ENCODE data around the gene DMD. TPM values are rescaled to one million over a fixed set of nuclear protein-coding genes. Genes with fewer than 3 reads are reported as not detected.

DMD gene
- total RNA-seq, 2 experiments from 2014 or later, result 0.27 to 0.49 TPM

DNA sequence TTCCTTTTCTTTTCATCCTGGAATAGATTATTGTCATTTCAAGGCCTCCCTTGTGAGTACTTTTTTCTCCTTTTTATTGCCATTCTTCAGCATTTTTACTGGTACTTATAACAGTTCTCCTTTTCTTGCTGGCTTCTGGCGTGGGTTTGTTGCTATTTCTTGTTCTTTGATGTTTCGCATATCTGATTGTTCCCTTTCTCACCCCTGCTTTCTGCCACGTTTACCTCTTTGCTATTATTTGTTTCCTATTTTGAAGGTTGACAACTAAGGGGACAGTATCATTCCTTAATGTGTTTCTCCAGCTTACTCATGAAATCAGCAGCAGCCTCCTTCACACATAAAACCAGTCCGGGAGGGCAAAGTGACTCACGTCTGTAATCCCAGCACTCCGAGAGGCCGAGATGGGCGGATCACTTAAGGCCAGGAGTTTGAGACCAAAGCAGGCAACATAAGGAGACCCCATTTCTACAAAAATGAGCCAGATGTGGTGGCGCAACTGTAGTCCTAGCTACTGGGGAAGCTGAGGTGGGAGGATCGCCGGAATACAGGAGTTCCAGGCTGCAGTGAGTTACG is 72.6 kb downstream of the DMD start:
- POLR2A ChIA-PET, result no interaction called here
- no peaks in the 10 kb centered on the region for H3K9me3 Mint-ChIP-seq
- ATAC-seq, result no peak

GRCh38 chrX:33134164-33134563 is 77.2 kb downstream of the DMD start:
- no peaks in the 10 kb centered on the region for H3K27me3 Mint-ChIP-seq
- H3K27ac Mint-ChIP-seq, result no peak overlapping the region
- DNase-seq, result no peak
- intact Hi-C loops (cut with micrococcal nuclease), result no loop called here
- ChIA-PET POLR2A (no interaction called here), CTCF (no interaction called here)
- TF ChIP-seq, protein P1, sequence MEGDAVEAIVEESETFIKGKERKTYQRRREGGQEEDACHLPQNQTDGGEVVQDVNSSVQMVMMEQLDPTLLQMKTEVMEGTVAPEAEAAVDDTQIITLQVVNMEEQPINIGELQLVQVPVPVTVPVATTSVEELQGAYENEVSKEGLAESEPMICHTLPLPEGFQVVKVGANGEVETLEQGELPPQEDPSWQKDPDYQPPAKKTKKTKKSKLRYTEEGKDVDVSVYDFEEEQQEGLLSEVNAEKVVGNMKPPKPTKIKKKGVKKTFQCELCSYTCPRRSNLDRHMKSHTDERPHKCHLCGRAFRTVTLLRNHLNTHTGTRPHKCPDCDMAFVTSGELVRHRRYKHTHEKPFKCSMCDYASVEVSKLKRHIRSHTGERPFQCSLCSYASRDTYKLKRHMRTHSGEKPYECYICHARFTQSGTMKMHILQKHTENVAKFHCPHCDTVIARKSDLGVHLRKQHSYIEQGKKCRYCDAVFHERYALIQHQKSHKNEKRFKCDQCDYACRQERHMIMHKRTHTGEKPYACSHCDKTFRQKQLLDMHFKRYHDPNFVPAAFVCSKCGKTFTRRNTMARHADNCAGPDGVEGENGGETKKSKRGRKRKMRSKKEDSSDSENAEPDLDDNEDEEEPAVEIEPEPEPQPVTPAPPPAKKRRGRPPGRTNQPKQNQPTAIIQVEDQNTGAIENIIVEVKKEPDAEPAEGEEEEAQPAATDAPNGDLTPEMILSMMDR (IDR thresholded peaks at IDR 0.05), result no peak
- no peaks in the 10 kb centered on the region for H3K9me3 Mint-ChIP-seq
- ATAC-seq, result no peak
- no peaks in the 10 kb centered on the region for H3K4me1 Mint-ChIP-seq (ENCODE audit: low read depth)
- no peaks in the 10 kb centered on the region for H3K36me3 Mint-ChIP-seq (ENCODE audit: low read depth)
- H3K4me3 Mint-ChIP-seq, result no peak overlapping the region

More for the DNA sequence above, 72.6 kb downstream of the DMD start:
- CTCF ChIA-PET, result no interaction called here
- intact Hi-C loops (cut with micrococcal nuclease), result no loop called here
- no peaks in the 10 kb centered on the region for H3K27me3 Mint-ChIP-seq
- no peak for DNase-seq
- TF ChIP-seq, protein P1 (IDR thresholded peaks at IDR 0.05), result no peak
- no peak overlapping the region for H3K27ac Mint-ChIP-seq
- no peak overlapping the region for H3K4me3 Mint-ChIP-seq
- no peaks in the 10 kb centered on the region for H3K4me1 Mint-ChIP-seq (ENCODE audit: low read depth)
- no peaks in the 10 kb centered on the region for H3K36me3 Mint-ChIP-seq (ENCODE audit: low read depth)

DNA sequence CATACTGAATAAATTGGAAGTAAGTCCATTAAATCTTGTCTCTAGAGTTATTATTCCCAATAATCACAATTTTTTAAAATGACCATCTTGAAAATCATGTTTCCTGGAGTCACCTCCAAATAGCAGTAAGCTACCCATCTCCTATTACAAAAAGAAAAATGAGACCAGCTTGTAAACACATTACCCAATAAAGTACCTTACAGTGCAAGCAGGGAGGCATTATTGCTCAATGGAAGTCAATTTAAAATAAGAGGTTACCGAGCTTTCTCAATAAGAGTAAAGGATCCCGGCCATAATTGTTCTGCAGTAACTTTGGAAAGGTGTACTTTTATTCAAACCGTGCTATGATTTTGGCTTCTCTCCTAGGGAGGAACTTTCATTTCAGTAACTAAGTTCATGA is 78.0 kb downstream of the DMD start:
- H3K4me1 Mint-ChIP-seq (ENCODE audit: low read depth), result no peaks in the 10 kb centered on the region
- POLR2A ChIA-PET, result no interaction called here
- no peak for ATAC-seq
- intact Hi-C loops (cut with micrococcal nuclease), result no loop called here
- no peaks in the 10 kb centered on the region for H3K9me3 Mint-ChIP-seq
- CTCF ChIA-PET, result no interaction called here
- H3K27me3 Mint-ChIP-seq, result no peaks in the 10 kb centered on the region
- no peaks in the 10 kb centered on the region for H3K36me3 Mint-ChIP-seq (ENCODE audit: low read depth)
- TF ChIP-seq, protein P1 (IDR thresholded peaks at IDR 0.05), result no peak
- H3K27ac Mint-ChIP-seq, result no peak overlapping the region
- DNase-seq, result no peak
- H3K4me3 Mint-ChIP-seq, result no peak overlapping the region

DNA sequence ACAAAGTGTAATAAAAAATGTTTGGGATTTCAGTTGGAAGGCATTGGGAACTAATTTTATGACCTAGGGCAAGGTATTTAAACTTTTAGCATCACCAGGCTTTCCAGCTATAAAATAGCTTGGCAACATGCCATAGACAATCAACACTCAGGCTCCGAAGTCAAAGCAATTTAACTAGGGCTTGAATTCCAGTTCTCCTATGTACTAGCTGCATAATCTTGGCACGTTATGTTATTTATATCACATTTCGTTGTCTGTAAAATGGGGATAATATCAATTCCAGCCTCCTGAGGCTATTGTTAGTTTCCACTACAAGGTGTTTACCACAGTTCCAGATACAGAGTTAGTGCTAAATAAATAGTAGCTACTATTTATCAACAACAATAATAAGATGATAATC is 78.8 kb downstream of the DMD start:
- ATAC-seq (no peak), DNase-seq (no peak)
- no peaks in the 10 kb centered on the region for H3K9me3 Mint-ChIP-seq
- H3K4me1 Mint-ChIP-seq (ENCODE audit: low read depth), result no peaks in the 10 kb centered on the region
- no peak overlapping the region for H3K4me3 Mint-ChIP-seq
- CTCF ChIA-PET, result no interaction called here
- TF ChIP-seq, protein P1 (IDR thresholded peaks at IDR 0.05), result no peak
- H3K27me3 Mint-ChIP-seq, result no peaks in the 10 kb centered on the region
- POLR2A ChIA-PET, result no interaction called here
- H3K36me3 Mint-ChIP-seq (ENCODE audit: low read depth), result no peaks in the 10 kb centered on the region
- H3K27ac Mint-ChIP-seq, result no peak overlapping the region
- intact Hi-C loops (cut with micrococcal nuclease), result no loop called here

DNA sequence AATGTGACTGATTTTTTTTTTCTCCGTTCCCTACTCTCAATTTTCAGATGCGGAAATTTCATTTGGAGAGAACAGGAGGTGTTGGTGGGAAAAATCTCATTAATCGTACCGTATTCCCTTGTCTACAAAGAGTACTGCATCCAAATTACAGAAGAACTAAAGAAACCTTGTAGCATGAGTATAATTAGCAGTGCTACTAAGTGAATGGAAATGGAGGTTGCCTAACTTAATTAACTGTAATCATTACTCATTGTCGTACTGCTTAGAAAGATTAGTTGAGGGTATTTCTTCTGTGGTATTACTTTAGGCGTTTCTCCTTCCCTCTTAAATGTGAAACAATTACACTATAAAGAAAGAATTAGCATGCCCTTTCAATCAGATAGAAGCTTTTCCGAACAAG is 81.7 kb downstream of the DMD start:
- no peaks in the 10 kb centered on the region for H3K36me3 Mint-ChIP-seq (ENCODE audit: low read depth)
- H3K9me3 Mint-ChIP-seq, result no peaks in the 10 kb centered on the region
- no peaks in the 10 kb centered on the region for H3K27me3 Mint-ChIP-seq
- no peak overlapping the region for H3K27ac Mint-ChIP-seq
- H3K4me1 Mint-ChIP-seq (ENCODE audit: low read depth), result no peaks in the 10 kb centered on the region
- intact Hi-C loops (cut with micrococcal nuclease), result no loop called here
- ATAC-seq (no peak), DNase-seq (no peak)
- CTCF ChIA-PET, result no interaction called here
- TF ChIP-seq, protein P1 (IDR thresholded peaks at IDR 0.05), result no peak
- H3K4me3 Mint-ChIP-seq, result no peak overlapping the region
- POLR2A ChIA-PET, result no interaction called here
